ENCODE data around the gene SNX15.

DNA sequence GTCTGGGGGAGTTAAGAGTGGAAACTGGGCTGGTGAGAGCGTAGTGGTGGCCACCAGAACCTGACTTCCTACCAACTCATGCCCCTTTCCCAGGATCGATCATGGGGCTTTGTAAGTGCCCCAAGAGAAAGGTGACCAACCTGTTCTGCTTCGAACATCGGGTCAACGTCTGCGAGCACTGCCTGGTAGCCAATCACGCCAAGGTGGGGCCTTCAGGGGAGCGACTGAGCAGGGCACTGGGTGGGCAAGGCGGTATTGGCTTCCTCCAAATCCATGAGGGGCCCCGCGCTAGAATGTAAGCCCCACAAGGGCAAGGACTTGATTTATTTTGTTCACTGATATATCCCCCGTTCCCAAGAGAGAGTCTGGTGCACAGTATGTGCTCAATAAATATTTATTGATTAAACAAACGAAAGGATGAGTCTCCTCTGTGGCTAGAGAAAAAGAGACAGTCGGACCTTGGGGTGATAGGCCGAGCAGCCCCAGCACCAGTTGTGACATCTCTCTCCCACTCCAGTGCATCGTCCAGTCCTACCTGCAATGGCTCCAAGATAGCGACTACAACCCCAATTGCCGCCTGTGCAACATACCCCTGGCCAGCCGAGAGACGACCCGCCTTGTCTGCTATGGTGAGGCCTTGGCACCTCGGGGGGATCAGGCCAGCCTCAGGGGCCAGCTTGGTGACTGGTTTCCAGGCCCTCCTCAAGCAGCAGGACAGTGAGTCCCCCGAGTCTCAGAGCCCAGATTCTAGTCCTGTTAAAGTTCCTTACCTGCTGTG, 57.5 kb downstream of the SNX15 start:
- TF ChIP-seq, protein P1, sequence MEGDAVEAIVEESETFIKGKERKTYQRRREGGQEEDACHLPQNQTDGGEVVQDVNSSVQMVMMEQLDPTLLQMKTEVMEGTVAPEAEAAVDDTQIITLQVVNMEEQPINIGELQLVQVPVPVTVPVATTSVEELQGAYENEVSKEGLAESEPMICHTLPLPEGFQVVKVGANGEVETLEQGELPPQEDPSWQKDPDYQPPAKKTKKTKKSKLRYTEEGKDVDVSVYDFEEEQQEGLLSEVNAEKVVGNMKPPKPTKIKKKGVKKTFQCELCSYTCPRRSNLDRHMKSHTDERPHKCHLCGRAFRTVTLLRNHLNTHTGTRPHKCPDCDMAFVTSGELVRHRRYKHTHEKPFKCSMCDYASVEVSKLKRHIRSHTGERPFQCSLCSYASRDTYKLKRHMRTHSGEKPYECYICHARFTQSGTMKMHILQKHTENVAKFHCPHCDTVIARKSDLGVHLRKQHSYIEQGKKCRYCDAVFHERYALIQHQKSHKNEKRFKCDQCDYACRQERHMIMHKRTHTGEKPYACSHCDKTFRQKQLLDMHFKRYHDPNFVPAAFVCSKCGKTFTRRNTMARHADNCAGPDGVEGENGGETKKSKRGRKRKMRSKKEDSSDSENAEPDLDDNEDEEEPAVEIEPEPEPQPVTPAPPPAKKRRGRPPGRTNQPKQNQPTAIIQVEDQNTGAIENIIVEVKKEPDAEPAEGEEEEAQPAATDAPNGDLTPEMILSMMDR (IDR thresholded peaks at IDR 0.05), result no peak
- TF ChIP-seq POLR2AphosphoS5 (IDR thresholded peaks at IDR 0.05; ENCODE audit: insufficient read depth in 1 of 2, low read depth in 1 of 2), result no peak
- TF ChIP-seq POLR2A (IDR thresholded peaks at IDR 0.05), result no peak
